Measurements from ENCODE around the gene RMRP. TPM values are rescaled to one million over a fixed set of nuclear protein-coding genes. Genes with fewer than 3 reads are reported as not detected.

RMRP gene
- total and polyA plus RNA-seq, 2 experiments from 2014 or later, result 15.3 to 8,626 TPM

DNA sequence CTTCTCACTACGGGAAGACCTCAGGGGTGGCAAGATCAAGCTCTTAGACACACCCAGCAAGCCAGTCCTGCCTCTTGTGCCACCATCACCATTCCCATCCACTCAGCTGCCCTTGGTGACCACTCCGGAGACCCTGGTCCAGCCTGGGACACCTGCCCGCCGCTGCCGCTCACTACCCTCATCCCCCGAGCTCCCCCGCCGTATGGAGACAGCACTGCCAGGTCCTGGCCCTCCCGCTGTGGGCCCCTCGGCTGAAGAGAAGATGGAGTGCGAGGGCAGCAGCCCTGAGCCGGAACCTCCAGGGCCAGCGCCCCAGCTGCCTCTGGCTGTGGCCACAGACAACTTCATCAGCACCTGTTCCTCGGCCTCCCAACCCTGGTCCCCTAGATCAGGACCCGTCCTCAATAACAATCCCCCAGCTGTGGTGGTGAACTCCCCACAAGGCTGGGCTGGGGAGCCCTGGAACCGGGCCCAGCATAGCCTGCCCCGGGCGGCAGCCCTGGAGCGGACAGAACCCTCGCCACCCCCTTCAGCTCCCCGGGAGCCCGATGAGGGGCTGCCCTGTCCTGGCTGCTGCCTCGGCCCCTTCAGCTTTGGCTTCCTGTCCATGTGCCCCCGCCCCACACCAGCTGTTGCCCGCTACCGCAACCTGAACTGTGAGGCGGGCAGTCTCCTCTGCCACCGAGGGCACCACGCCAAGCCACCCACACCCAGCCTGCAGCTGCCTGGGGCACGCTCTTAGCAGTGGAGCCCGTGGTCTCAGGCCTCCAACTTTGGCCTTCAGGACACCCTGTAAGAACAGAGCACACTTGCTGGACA is 48.6 kb downstream of the RMRP start:
- Histone ChIP-seq H3F3A (replicated peaks; ENCODE audit: low read depth) (peaks cover 7% of the 10 kb centered on the region; the same call in 1 of the 2 replicates), H4K20me1 (replicated peaks; ENCODE audit: insufficient read depth) (no peaks in the 10 kb centered on the region; the same call in none of the 2 replicates), H3K36me3 (ENCODE audit: insufficient read depth) (no peaks in the 10 kb centered on the region), H3K4me2 (no peak overlapping the region), H3K4me1 (ENCODE audit: insufficient read depth) (peaks cover 6% of the 10 kb centered on the region), H3K79me2 (replicated peaks; ENCODE audit: insufficient read depth) (peaks cover 4% of the 10 kb centered on the region; the same call in 1 of the 2 replicates), H3K27ac (ENCODE audit: low read depth) (no peak overlapping the region), H3K9me2 (ENCODE audit: insufficient read depth) (no peaks in the 10 kb centered on the region), H3K4me3 (no peak overlapping the region), H2AFZ (no peak overlapping the region), H3K27me3 (ENCODE audit: insufficient read depth) (no peaks in the 10 kb centered on the region)
- H3K36me3 Mint-ChIP-seq (ENCODE audit: low read depth), result peaks cover 10% of the 10 kb centered on the region
- peaks cover 2% of the 10 kb centered on the region for H3K27me3 Mint-ChIP-seq (ENCODE audit: insufficient read depth, low read depth, poor library complexity)
- H3K27ac Mint-ChIP-seq, result no peak overlapping the region
- H3K4me3 Mint-ChIP-seq, result no peak overlapping the region
- H3K4me1 Mint-ChIP-seq, result no peaks in the 10 kb centered on the region; the same call in 2 of the 3 replicates
- TF ChIP-seq, protein P1, sequence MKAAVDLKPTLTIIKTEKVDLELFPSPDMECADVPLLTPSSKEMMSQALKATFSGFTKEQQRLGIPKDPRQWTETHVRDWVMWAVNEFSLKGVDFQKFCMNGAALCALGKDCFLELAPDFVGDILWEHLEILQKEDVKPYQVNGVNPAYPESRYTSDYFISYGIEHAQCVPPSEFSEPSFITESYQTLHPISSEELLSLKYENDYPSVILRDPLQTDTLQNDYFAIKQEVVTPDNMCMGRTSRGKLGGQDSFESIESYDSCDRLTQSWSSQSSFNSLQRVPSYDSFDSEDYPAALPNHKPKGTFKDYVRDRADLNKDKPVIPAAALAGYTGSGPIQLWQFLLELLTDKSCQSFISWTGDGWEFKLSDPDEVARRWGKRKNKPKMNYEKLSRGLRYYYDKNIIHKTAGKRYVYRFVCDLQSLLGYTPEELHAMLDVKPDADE (IDR thresholded peaks at IDR 0.05), result no peak
- TF ChIP-seq EZH2 (IDR thresholded peaks at IDR 0.05; ENCODE audit: low read depth, unreplicated experiment) (no peak), ZNF331 (CRISPR knock-in tag; IDR thresholded peaks at IDR 0.05; ENCODE audit: low read depth) (no peak), ZNF114 (CRISPR knock-in tag; IDR thresholded peaks at IDR 0.05) (no peak), POLR2AphosphoS5 (IDR thresholded peaks at IDR 0.05; ENCODE audit: low read depth) (no peak), JUNB (IDR thresholded peaks at IDR 0.05; ENCODE audit: unreplicated experiment) (no peak), NANOG (IDR thresholded peaks at IDR 0.05; ENCODE audit: borderline replicate concordance) (no peak), EZH2phosphoT487 (IDR thresholded peaks at IDR 0.05; ENCODE audit: unreplicated experiment) (no peak)
- TF ChIP-seq, protein P2, sequence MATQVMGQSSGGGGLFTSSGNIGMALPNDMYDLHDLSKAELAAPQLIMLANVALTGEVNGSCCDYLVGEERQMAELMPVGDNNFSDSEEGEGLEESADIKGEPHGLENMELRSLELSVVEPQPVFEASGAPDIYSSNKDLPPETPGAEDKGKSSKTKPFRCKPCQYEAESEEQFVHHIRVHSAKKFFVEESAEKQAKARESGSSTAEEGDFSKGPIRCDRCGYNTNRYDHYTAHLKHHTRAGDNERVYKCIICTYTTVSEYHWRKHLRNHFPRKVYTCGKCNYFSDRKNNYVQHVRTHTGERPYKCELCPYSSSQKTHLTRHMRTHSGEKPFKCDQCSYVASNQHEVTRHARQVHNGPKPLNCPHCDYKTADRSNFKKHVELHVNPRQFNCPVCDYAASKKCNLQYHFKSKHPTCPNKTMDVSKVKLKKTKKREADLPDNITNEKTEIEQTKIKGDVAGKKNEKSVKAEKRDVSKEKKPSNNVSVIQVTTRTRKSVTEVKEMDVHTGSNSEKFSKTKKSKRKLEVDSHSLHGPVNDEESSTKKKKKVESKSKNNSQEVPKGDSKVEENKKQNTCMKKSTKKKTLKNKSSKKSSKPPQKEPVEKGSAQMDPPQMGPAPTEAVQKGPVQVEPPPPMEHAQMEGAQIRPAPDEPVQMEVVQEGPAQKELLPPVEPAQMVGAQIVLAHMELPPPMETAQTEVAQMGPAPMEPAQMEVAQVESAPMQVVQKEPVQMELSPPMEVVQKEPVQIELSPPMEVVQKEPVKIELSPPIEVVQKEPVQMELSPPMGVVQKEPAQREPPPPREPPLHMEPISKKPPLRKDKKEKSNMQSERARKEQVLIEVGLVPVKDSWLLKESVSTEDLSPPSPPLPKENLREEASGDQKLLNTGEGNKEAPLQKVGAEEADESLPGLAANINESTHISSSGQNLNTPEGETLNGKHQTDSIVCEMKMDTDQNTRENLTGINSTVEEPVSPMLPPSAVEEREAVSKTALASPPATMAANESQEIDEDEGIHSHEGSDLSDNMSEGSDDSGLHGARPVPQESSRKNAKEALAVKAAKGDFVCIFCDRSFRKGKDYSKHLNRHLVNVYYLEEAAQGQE (IDR thresholded peaks at IDR 0.05; ENCODE audit: unreplicated experiment), result no peak
- TF ChIP-seq, protein P3, sequence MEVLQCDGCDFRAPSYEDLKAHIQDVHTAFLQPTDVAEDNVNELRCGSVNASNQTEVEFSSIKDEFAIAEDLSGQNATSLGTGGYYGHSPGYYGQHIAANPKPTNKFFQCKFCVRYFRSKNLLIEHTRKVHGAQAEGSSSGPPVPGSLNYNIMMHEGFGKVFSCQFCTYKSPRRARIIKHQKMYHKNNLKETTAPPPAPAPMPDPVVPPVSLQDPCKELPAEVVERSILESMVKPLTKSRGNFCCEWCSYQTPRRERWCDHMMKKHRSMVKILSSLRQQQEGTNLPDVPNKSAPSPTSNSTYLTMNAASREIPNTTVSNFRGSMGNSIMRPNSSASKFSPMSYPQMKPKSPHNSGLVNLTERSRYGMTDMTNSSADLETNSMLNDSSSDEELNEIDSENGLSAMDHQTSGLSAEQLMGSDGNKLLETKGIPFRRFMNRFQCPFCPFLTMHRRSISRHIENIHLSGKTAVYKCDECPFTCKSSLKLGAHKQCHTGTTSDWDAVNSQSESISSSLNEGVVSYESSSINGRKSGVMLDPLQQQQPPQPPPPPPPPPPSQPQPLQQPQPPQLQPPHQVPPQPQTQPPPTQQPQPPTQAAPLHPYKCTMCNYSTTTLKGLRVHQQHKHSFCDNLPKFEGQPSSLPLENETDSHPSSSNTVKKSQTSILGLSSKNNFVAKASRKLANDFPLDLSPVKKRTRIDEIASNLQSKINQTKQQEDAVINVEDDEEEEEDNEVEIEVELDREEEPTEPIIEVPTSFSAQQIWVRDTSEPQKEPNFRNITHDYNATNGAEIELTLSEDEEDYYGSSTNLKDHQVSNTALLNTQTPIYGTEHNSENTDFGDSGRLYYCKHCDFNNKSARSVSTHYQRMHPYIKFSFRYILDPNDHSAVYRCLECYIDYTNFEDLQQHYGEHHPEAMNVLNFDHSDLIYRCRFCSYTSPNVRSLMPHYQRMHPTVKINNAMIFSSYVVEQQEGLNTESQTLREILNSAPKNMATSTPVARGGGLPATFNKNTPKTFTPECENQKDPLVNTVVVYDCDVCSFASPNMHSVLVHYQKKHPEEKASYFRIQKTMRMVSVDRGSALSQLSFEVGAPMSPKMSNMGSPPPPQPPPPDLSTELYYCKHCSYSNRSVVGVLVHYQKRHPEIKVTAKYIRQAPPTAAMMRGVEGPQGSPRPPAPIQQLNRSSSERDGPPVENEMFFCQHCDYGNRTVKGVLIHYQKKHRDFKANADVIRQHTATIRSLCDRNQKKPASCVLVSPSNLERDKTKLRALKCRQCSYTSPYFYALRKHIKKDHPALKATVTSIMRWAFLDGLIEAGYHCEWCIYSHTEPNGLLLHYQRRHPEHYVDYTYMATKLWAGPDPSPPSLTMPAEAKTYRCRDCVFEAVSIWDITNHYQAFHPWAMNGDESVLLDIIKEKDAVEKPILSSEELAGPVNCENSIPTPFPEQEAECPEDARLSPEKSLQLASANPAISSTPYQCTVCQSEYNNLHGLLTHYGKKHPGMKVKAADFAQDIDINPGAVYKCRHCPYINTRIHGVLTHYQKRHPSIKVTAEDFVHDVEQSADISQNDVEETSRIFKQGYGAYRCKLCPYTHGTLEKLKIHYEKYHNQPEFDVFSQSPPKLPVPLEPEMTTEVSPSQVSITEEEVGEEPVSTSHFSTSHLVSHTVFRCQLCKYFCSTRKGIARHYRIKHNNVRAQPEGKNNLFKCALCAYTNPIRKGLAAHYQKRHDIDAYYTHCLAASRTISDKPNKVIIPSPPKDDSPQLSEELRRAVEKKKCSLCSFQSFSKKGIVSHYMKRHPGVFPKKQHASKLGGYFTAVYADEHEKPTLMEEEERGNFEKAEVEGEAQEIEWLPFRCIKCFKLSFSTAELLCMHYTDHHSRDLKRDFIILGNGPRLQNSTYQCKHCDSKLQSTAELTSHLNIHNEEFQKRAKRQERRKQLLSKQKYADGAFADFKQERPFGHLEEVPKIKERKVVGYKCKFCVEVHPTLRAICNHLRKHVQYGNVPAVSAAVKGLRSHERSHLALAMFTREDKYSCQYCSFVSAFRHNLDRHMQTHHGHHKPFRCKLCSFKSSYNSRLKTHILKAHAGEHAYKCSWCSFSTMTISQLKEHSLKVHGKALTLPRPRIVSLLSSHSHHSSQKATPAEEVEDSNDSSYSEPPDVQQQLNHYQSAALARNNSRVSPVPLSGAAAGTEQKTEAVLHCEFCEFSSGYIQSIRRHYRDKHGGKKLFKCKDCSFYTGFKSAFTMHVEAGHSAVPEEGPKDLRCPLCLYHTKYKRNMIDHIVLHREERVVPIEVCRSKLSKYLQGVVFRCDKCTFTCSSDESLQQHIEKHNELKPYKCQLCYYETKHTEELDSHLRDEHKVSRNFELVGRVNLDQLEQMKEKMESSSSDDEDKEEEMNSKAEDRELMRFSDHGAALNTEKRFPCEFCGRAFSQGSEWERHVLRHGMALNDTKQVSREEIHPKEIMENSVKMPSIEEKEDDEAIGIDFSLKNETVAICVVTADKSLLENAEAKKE (CRISPR knock-in tag; IDR thresholded peaks at IDR 0.05), result no peak
- no peak for DNase-seq (ENCODE audit: low spot score)
- no peaks in the 10 kb centered on the region for H3K9me3 Mint-ChIP-seq
- no peak for ATAC-seq
